ENCODE measurements around the gene SULT1A2. TPM values are rescaled to one million over a fixed set of nuclear protein-coding genes. Genes with fewer than 3 reads are reported as not detected.
"Not testable (repeated sequence)": the region's sequence is repeated elsewhere in the genome, so short reads cannot be mapped to it uniquely, and the experiment has no call there.

SULT1A2 gene
- total RNA-seq, 2 donors from 2014 or later: 0.96 to 3.1 TPM

DNA sequence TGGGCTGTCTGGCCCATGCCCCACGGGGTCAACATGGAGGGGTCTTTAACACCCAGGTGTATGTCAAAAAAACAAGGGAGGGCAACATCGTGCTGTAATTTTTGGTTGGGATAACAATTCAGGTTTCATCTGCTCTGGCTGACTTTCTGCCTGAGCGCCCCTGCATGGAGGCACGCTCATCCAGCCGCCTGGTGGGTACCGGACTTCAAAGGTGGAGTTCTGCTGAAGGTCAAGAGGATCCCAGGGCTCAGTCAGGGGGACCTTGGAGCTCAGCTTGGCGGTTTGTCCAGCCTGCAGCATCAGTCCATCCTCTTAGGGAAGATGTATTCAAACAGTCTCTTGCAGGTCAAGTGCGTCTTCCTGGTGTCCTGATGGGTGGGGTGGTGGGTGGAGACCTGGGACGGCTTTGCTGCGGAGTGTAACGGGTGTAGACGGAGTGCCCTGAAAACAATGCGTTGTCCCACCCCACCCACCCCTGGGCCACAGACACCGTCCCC, 48.5 kb downstream of the SULT1A2 start:
- 74% methylated on average over 14 of the region's 14 CpGs for WGBS
- no peaks in the 10 kb centered on the region for H3K9me3 ChIP-seq
- no peaks in the 10 kb centered on the region for H3K27me3 ChIP-seq (replicated peaks; ENCODE audit: insufficient read depth)

DNA sequence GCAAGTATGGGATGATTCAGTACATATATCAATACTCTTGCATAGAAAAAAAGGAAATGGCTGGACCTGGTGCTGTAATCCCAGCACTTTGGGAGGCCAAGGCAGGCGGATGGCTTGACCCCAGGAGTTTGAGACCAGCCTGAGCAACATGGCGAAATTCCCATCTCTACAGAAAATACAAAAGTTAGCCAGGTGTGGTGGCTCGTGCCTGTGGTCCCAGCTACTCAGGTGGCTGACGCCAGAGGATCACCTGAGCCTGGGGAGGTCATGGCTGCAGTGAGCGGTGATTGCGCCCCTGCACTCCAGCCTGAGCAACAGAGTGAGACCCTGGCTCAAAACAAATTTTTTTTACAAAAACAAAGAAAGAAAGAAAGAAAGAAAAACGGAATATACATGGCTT, 50.2 kb downstream of the SULT1A2 start:
- Histone ChIP-seq H3K4me1 (replicated peaks) (no peaks in the 10 kb centered on the region), H3K36me3 (no peaks in the 10 kb centered on the region), H3K27me3 (replicated peaks; ENCODE audit: insufficient read depth) (no peaks in the 10 kb centered on the region), H3K9me3 (no peaks in the 10 kb centered on the region), H3K27ac (no peak overlapping the region), H3K4me3 (no peak overlapping the region)
- DNase-seq (ENCODE audit: low spot score): no peak
- WGBS: 89% methylated on average over 7 of the region's 7 CpGs
- no peak for TF ChIP-seq POLR2A (IDR thresholded peaks at IDR 0.05)
- TF ChIP-seq POLR2AphosphoS5 (IDR thresholded peaks at IDR 0.05): no peak
- TF ChIP-seq, protein P1, sequence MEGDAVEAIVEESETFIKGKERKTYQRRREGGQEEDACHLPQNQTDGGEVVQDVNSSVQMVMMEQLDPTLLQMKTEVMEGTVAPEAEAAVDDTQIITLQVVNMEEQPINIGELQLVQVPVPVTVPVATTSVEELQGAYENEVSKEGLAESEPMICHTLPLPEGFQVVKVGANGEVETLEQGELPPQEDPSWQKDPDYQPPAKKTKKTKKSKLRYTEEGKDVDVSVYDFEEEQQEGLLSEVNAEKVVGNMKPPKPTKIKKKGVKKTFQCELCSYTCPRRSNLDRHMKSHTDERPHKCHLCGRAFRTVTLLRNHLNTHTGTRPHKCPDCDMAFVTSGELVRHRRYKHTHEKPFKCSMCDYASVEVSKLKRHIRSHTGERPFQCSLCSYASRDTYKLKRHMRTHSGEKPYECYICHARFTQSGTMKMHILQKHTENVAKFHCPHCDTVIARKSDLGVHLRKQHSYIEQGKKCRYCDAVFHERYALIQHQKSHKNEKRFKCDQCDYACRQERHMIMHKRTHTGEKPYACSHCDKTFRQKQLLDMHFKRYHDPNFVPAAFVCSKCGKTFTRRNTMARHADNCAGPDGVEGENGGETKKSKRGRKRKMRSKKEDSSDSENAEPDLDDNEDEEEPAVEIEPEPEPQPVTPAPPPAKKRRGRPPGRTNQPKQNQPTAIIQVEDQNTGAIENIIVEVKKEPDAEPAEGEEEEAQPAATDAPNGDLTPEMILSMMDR (IDR thresholded peaks at IDR 0.05): no peak
- intact Hi-C loops (cut with DNase I): no loop called here

More for the DNA sequence above, 48.5 kb downstream of the SULT1A2 start:
- no peak overlapping the region for H3K4me3 ChIP-seq
- no peak overlapping the region for H3K27ac ChIP-seq
- H3K36me3 ChIP-seq: no peaks in the 10 kb centered on the region
- TF ChIP-seq POLR2AphosphoS5 (IDR thresholded peaks at IDR 0.05) (no peak), POLR2A (IDR thresholded peaks at IDR 0.05) (no peak)
- TF ChIP-seq, protein P1 (IDR thresholded peaks at IDR 0.05): no peak
- intact Hi-C loops (cut with DNase I): no loop called here
- no peak for DNase-seq (ENCODE audit: low spot score)
- H3K4me1 ChIP-seq (replicated peaks): no peaks in the 10 kb centered on the region

DNA sequence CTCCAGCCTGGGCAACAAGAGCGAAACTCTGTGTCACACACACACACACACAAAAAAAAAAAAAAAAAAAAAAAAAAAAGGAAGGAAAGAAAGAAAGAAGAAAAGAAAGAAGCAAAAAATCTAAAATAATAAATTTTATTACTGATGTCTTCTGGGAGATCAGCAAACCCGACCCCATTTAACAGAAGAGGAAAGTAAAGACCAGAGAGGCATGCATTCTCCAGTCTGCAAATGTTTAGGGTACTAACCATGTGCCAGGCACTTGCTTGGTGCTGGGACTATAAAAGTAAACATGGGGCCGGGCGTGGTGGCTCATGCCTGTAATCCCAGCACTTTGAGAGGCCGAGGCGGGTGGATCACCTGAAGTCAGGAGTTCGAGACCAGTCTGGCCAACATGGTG, 50.9 kb downstream of the SULT1A2 start:
- intact Hi-C loops (cut with DNase I); H3K27ac ChIP-seq; DNase-seq (ENCODE audit: low spot score); H3K9me3 ChIP-seq; H3K36me3 ChIP-seq; H3K4me1 ChIP-seq (replicated peaks); H3K27me3 ChIP-seq (replicated peaks; ENCODE audit: insufficient read depth); H3K4me3 ChIP-seq: not testable (repeated sequence)
- WGBS: 86% methylated on average over 7 of the region's 7 CpGs

DNA sequence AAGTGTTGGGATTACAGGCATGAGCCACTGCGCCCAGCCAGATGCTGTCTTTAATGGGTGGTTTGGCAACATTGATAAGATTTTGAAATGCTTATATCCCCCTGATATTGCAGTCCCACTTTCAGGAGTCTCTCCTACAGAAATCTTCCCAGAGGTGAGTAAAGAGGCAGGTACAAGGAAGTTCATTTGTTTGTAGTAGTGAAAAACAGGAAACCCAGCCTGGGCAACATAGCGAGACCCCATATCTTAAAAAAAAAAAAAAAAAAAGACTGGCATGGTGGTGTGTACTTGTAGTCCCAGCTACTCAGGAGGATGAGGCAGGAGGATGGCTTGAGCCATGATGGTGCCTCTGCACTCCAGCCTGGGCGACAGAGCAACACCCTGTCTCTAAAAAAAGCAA, 51.9 kb downstream of the SULT1A2 start:
- 93% methylated on average over 3 of the region's 3 CpGs for WGBS
- TF ChIP-seq POLR2AphosphoS5 (IDR thresholded peaks at IDR 0.05) (no peak), POLR2A (IDR thresholded peaks at IDR 0.05) (no peak)
- TF ChIP-seq, protein P1 (IDR thresholded peaks at IDR 0.05): no peak
- Histone ChIP-seq H3K36me3 (no peaks in the 10 kb centered on the region), H3K27me3 (replicated peaks; ENCODE audit: insufficient read depth) (no peaks in the 10 kb centered on the region), H3K9me3 (no peaks in the 10 kb centered on the region), H3K4me3 (no peak overlapping the region), H3K4me1 (replicated peaks) (no peaks in the 10 kb centered on the region), H3K27ac (no peak overlapping the region)
- intact Hi-C loops (cut with DNase I): no loop called here
- no peak for DNase-seq (ENCODE audit: low spot score)

DNA sequence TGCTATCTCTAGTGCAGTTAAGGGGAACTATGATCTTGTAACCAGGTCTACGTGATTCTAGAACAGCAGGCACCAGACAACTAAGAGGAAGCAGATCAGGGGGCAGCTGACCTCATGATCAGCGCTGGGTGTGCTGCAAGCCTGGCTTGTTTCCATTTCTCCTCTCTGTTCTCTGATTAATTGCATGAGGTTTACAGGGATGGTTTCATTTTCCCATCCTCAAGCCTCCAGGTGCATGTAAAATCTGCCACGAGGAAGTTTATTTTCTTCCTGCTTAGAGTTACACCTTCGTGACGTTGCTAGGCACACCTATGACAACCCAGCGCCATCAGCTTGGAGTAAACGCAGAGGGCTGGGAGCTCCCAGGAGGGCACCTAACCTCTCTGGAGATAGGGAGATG, 53.8 kb downstream of the SULT1A2 start:
- TF ChIP-seq POLR2A (IDR thresholded peaks at IDR 0.05): peak; percentile 14
- TF ChIP-seq, protein P1 (IDR thresholded peaks at IDR 0.05): no peak
- TF ChIP-seq POLR2AphosphoS5 (IDR thresholded peaks at IDR 0.05): peak; percentile 95
- intact Hi-C loops (cut with DNase I): no loop called here
- DNase-seq (ENCODE audit: low spot score): peak; percentile 80

More for the DNA sequence above, 53.8 kb downstream of the SULT1A2 start:
- 16% methylated on average over 7 of the region's 7 CpGs for WGBS
- H3K4me3 ChIP-seq: no peak overlapping the region
- H3K9me3 ChIP-seq: no peaks in the 10 kb centered on the region
- no peaks in the 10 kb centered on the region for H3K27me3 ChIP-seq (replicated peaks; ENCODE audit: insufficient read depth)
- H3K4me1 ChIP-seq (replicated peaks): no peaks in the 10 kb centered on the region
- no peaks in the 10 kb centered on the region for H3K36me3 ChIP-seq
- peak overlapping the region; percentile 61 to 78 for H3K27ac ChIP-seq
